Mesendoderm (in vitro differentiated cells): ENCODE data around the gene TSPY10. TPM values are rescaled to one million over a fixed set of nuclear protein-coding genes. Genes with fewer than 3 reads are reported as not detected.
"Not testable (repeated sequence)": the region's sequence is repeated elsewhere in the genome, so short reads cannot be mapped to it uniquely, and the experiment has no call there.

ENCODE experiments used
- DNase-seq: peaks from one replicate; pipeline ENCODE4 v3.0.0; 2013
- H2AK5ac ChIP-seq: 2 replicates; pipeline ENCODE4 v1.6.1; 2013; ENCODE audit warnings: low read length, inconsistent platforms
- H2BK120ac ChIP-seq: 2 replicates; pipeline ENCODE4 v1.6.1; 2013; ENCODE audit warnings: low read depth, mild to moderate bottlenecking, low read length, moderate library complexity, mixed read lengths
- H2BK15ac ChIP-seq: replicated peaks from 2 replicates; pipeline ENCODE4 v1.6.1; 2013; ENCODE audit warnings: low read depth, mild to moderate bottlenecking, moderate library complexity
- H2BK5ac ChIP-seq: 2 replicates; pipeline ENCODE4 v1.6.1; 2013; ENCODE audit warnings: low read length, inconsistent platforms
- H3K18ac ChIP-seq: 2 replicates; pipeline ENCODE4 v1.6.1; 2013; ENCODE audit warnings: mild to moderate bottlenecking, low read length, mixed read lengths
- H3K23ac ChIP-seq: one replicate; pipeline ENCODE4 v1.6.1; 2013; ENCODE audit warnings: low read length
- H3K27ac ChIP-seq: 2 replicates; pipeline ENCODE4 v1.5.1; 2013; ENCODE audit warnings: low read depth, mild to moderate bottlenecking, inconsistent platforms, low read length, moderate library complexity
- H3K27me3 ChIP-seq: 2 replicates; pipeline ENCODE4 v1.6.1; 2013; ENCODE audit warnings: low read length, control low read depth, mild to moderate bottlenecking, inconsistent platforms; ENCODE audit not compliant: insufficient read depth, poor library complexity
- H3K36me3 ChIP-seq: 2 replicates; pipeline ENCODE4 v1.6.1; 2013; ENCODE audit warnings: low read length, inconsistent platforms; ENCODE audit not compliant: control insufficient read depth, insufficient read depth
- H3K4ac ChIP-seq: one replicate; pipeline ENCODE4 v1.6.1; 2013; ENCODE audit warnings: low read depth, mild to moderate bottlenecking, low read length, moderate library complexity
- H3K4me1 ChIP-seq: 2 replicates; pipeline ENCODE4 v1.6.1; 2013; ENCODE audit warnings: low read depth, low read length, inconsistent platforms; ENCODE audit not compliant: control insufficient read depth
- H3K4me2 ChIP-seq: 2 replicates; pipeline ENCODE4 v1.6.1; 2013; ENCODE audit warnings: low read length
- H3K4me3 ChIP-seq: 2 replicates; pipeline ENCODE4 v1.5.1; 2013; ENCODE audit warnings: mild to moderate bottlenecking, low read length
- H3K56ac ChIP-seq: one replicate; pipeline ENCODE4 v1.6.1; 2013; ENCODE audit warnings: low read length
- H3K79me1 ChIP-seq: 2 replicates; pipeline ENCODE4 v1.6.1; 2013; ENCODE audit warnings: low read length, inconsistent platforms
- H3K79me2 ChIP-seq: 2 replicates; pipeline ENCODE4 v1.6.1; 2013; ENCODE audit warnings: mild to moderate bottlenecking, low read length; ENCODE audit not compliant: control insufficient read depth, insufficient read depth
- H3K9ac ChIP-seq: 2 replicates; pipeline ENCODE4 v1.6.1; 2013; ENCODE audit warnings: low read length, inconsistent platforms
- H4K5ac ChIP-seq: one replicate; pipeline ENCODE4 v1.6.1; 2013; ENCODE audit warnings: low read length
- H4K8ac ChIP-seq: one replicate; pipeline ENCODE4 v1.6.1; 2013; ENCODE audit warnings: low read depth, mild to moderate bottlenecking, control low read depth, low read length, moderate library complexity
- WGBS: extraction: QIAGEN DNeasy Blood & Tissue Kit; methylation state at CpG from one replicate; pipeline ENCODE4 v1.1.7; 2013; ENCODE audit warnings: low lambda C conversion rate, missing lambda C conversion rate; ENCODE audit not compliant: insufficient coverage; ENCODE audit errors: extremely low coverage; 5-methylcytosine and 5-hydroxymethylcytosine counted together
- polyA plus RNA-seq, 2 experiments: library from polyadenylated mRNA; stranded (reverse); fragments of 200-250 nt; gene quantifications; one replicate each; pipeline ENCODE4 v1.2.3, GENCODE V29; 2013

TSPY10 gene, protein sequence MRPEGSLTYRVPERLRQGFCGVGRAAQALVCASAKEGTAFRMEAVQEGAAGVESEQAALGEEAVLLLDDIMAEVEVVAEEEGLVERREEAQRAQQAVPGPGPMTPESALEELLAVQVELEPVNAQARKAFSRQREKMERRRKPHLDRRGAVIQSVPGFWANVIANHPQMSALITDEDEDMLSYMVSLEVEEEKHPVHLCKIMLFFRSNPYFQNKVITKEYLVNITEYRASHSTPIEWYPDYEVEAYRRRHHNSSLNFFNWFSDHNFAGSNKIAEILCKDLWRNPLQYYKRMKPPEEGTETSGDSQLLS
- not detected for polyA plus RNA-seq (2013, experiment 1 of 2)
- not detected for polyA plus RNA-seq (2013, experiment 2 of 2)

GRCh38 chrY:9527580-9527979, at the start of gene TSPY10:
TSPY10 (plus strand) TSS chrY:9527880; CDS start chrY:9527926, 46 bp downstream.
- not testable (repeated sequence) for H2AK5ac ChIP-seq, H3K23ac ChIP-seq, H3K56ac ChIP-seq, H2BK15ac ChIP-seq, H4K5ac ChIP-seq, H3K79me2 ChIP-seq, H3K27me3 ChIP-seq, H2BK5ac ChIP-seq, H2BK120ac ChIP-seq, H4K8ac ChIP-seq, DNase-seq, H3K79me1 ChIP-seq, H3K36me3 ChIP-seq, H3K4me2 ChIP-seq, H3K27ac ChIP-seq, H3K4ac ChIP-seq, H3K18ac ChIP-seq, H3K9ac ChIP-seq, H3K4me1 ChIP-seq, H3K4me3 ChIP-seq
- WGBS, result no CpG with 5 or more reads among the region's 26 CpGs

DNA sequence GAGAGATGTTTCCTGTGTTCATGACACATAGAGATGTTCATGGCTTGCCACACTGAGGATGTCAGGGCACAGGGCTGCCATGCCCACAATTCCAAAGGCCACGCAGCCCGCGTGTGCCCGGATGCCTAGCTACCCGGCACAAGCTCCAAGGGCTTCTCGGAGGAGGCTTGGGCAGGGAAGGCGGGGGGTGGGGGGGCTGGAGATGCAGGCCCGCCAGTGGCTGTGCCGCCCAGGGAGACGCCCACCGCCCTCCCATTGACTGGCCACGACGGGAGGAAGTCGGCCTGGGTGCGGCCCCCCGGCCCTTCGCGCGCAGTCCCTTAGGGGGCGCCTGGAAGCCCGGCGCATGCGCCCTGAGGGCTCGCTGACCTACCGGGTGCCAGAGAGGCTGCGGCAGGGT, 40.7 kb upstream of the TSPY10 start, which contains the start of gene TSPY9:
TSPY9 (plus strand) TSS at position 301 of the 400 bp plus-strand sequence; CDS start at position 347, 46 bp downstream.
- DNase-seq, H2AK5ac ChIP-seq, H3K36me3 ChIP-seq, H3K27me3 ChIP-seq, H2BK15ac ChIP-seq, H3K79me2 ChIP-seq, H2BK120ac ChIP-seq, H3K4me1 ChIP-seq, H3K56ac ChIP-seq, H3K27ac ChIP-seq, H3K4me2 ChIP-seq, H3K4me3 ChIP-seq, H3K9ac ChIP-seq, H4K8ac ChIP-seq, H2BK5ac ChIP-seq, H3K23ac ChIP-seq, H3K4ac ChIP-seq, H3K18ac ChIP-seq, H3K79me1 ChIP-seq, H4K5ac ChIP-seq: not testable (repeated sequence)
- no CpG with 5 or more reads among the region's 26 CpGs for WGBS

GRCh38 chrY:9504396-9504795, 23.3 kb upstream of the TSPY10 start:
- not testable (repeated sequence) for H2BK15ac ChIP-seq, DNase-seq, H4K5ac ChIP-seq, H3K4me2 ChIP-seq, H2AK5ac ChIP-seq, H3K9ac ChIP-seq, H3K79me1 ChIP-seq, H3K4me1 ChIP-seq, H3K4me3 ChIP-seq, H3K23ac ChIP-seq, H3K27ac ChIP-seq, H3K79me2 ChIP-seq, H2BK5ac ChIP-seq, H3K36me3 ChIP-seq, H4K8ac ChIP-seq, H2BK120ac ChIP-seq, H3K4ac ChIP-seq, H3K27me3 ChIP-seq, H3K18ac ChIP-seq, H3K56ac ChIP-seq
- WGBS, result no CpG with 5 or more reads among the region's 6 CpGs

DNA sequence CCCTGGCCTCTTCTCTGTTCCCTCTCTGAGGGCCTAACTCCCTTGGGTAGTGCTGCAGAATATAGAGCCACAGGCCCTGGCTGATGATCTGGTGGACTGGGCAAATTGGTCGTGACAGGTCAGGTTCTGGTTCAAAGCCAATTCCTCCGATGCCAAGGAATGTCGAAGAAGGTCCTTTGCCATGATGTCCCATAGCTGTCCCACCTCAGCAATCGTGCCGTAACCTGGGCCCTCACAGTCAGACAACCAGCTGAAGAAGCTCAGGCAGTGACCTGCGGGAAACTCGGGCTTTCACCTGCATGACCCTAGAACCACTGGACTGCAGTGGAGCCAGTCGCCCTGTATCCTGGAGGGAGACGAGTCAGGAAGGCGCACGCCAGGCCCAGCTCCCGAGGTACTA, 11.4 kb upstream of the TSPY10 start:
- H3K56ac ChIP-seq, H4K5ac ChIP-seq, H3K18ac ChIP-seq, H3K36me3 ChIP-seq, H3K4ac ChIP-seq, H2BK120ac ChIP-seq, H3K4me1 ChIP-seq, H4K8ac ChIP-seq, H2AK5ac ChIP-seq, H3K79me1 ChIP-seq, H2BK5ac ChIP-seq, H2BK15ac ChIP-seq, H3K23ac ChIP-seq, H3K4me2 ChIP-seq, H3K9ac ChIP-seq, DNase-seq, H3K27me3 ChIP-seq, H3K4me3 ChIP-seq, H3K27ac ChIP-seq, H3K79me2 ChIP-seq: not testable (repeated sequence)
- no CpG with 5 or more reads among the region's 12 CpGs for WGBS
